Adipocyte (in vitro differentiated cells): ENCODE measurements around the gene L3MBTL4.

ENCODE experiments used
- DNase-seq: peaks from one replicate; pipeline ENCODE4 v3.0.0-alpha.2; 2015; ENCODE audit warnings: low read depth
- H3K27me3 ChIP-seq: replicated peaks from 2 replicates; pipeline ENCODE4 v1.7.0; 2013; ENCODE audit warnings: mild to moderate bottlenecking, low read length, moderate library complexity; ENCODE audit not compliant: control insufficient read depth, insufficient read depth
- H3K36me3 ChIP-seq: 2 replicates; pipeline ENCODE4 v1.7.0; 2013; ENCODE audit warnings: low read length, mild to moderate bottlenecking, moderate library complexity; ENCODE audit not compliant: control insufficient read depth, insufficient read depth, severe bottlenecking
- H3K4me1 ChIP-seq: 2 replicates; pipeline ENCODE4 v1.7.0; 2013; ENCODE audit warnings: mild to moderate bottlenecking, low read length, moderate library complexity; ENCODE audit not compliant: control insufficient read depth, insufficient read depth
- H3K4me3 ChIP-seq: 2 replicates; pipeline ENCODE4 v1.7.0; 2013; ENCODE audit warnings: mild to moderate bottlenecking, low read length, moderate library complexity
- H3K9ac ChIP-seq: 2 replicates; pipeline ENCODE4 v1.7.0; 2013; ENCODE audit warnings: mild to moderate bottlenecking, low read length, moderate library complexity
- H3K9me3 ChIP-seq: 2 replicates; pipeline ENCODE4 v1.7.0; 2013; ENCODE audit warnings: mild to moderate bottlenecking, low read length, moderate library complexity; ENCODE audit not compliant: control insufficient read depth

The L3MBTL4 gene

GRCh38 chr18:6327895-6328620 is 86.7 kb downstream of the L3MBTL4 start:
- no peak for DNase-seq
- Histone ChIP-seq H3K9me3 (peaks cover 11% of the 10 kb centered on the region), H3K4me3 (no peak overlapping the region), H3K27me3 (no peaks in the 10 kb centered on the region), H3K36me3 (no peaks in the 10 kb centered on the region), H3K4me1 (peaks cover 11% of the 10 kb centered on the region), H3K9ac (no peak overlapping the region)

- Histone ChIP-seq H3K9ac (no peak overlapping the region), H3K4me3 (no peak overlapping the region), H3K27me3 (no peaks in the 10 kb centered on the region), H3K9me3 (peaks cover 13% of the 10 kb centered on the region), H3K4me1 (peaks cover 11% of the 10 kb centered on the region), H3K36me3 (no peaks in the 10 kb centered on the region)
- DNase-seq: no peak
Observed at GRCh38 chr18:6327485-6327884, 87.2 kb downstream of the L3MBTL4 start.

- H3K27me3 ChIP-seq: no peaks in the 10 kb centered on the region
- H3K4me3 ChIP-seq: no peak overlapping the region
- H3K36me3 ChIP-seq: no peaks in the 10 kb centered on the region
- H3K9ac ChIP-seq: no peak overlapping the region
- no peak for DNase-seq
- H3K9me3 ChIP-seq: peaks cover 13% of the 10 kb centered on the region
- H3K4me1 ChIP-seq: peaks cover 11% of the 10 kb centered on the region
Observed at GRCh38 chr18:6326566-6326965, 88.1 kb downstream of the L3MBTL4 start.

GRCh38 chr18:6323319-6323889 is 91.3 kb downstream of the L3MBTL4 start:
- Histone ChIP-seq H3K27me3 (no peaks in the 10 kb centered on the region), H3K9ac (no peak overlapping the region), H3K36me3 (no peaks in the 10 kb centered on the region), H3K4me3 (no peak overlapping the region), H3K9me3 (peaks cover 13% of the 10 kb centered on the region), H3K4me1 (peaks cover 5% of the 10 kb centered on the region)
- DNase-seq: no peak

GRCh38 chr18:6315517-6316331 is 99.0 kb downstream of the L3MBTL4 start:
- Histone ChIP-seq H3K27me3 (no peaks in the 10 kb centered on the region), H3K36me3 (no peaks in the 10 kb centered on the region), H3K4me3 (no peak overlapping the region), H3K4me1 (peaks cover 6% of the 10 kb centered on the region), H3K9me3 (peaks cover 3% of the 10 kb centered on the region), H3K9ac (no peak overlapping the region)
- no peak for DNase-seq

GRCh38 chr18:6313415-6313814 is 101.3 kb downstream of the L3MBTL4 start:
- peaks cover 3% of the 10 kb centered on the region for H3K9me3 ChIP-seq
- DNase-seq: no peak
- no peaks in the 10 kb centered on the region for H3K36me3 ChIP-seq
- H3K9ac ChIP-seq: no peak overlapping the region
- H3K4me1 ChIP-seq: peaks cover 6% of the 10 kb centered on the region
- H3K27me3 ChIP-seq: no peaks in the 10 kb centered on the region
- no peak overlapping the region for H3K4me3 ChIP-seq

GRCh38 chr18:6311456-6312215 is 103.1 kb downstream of the L3MBTL4 start:
- Histone ChIP-seq H3K36me3 (no peaks in the 10 kb centered on the region), H3K9ac (no peak overlapping the region), H3K4me1 (peaks cover 6% of the 10 kb centered on the region), H3K27me3 (no peaks in the 10 kb centered on the region), H3K4me3 (no peak overlapping the region), H3K9me3 (no peaks in the 10 kb centered on the region)
- no peak for DNase-seq

GRCh38 chr18:6310714-6311113 is 104.0 kb downstream of the L3MBTL4 start:
- H3K27me3 ChIP-seq: no peaks in the 10 kb centered on the region
- H3K36me3 ChIP-seq: no peaks in the 10 kb centered on the region
- no peak overlapping the region for H3K9ac ChIP-seq
- no peak for DNase-seq
- peaks cover 6% of the 10 kb centered on the region for H3K4me1 ChIP-seq
- no peaks in the 10 kb centered on the region for H3K9me3 ChIP-seq
- no peak overlapping the region for H3K4me3 ChIP-seq

- no peak overlapping the region for H3K9ac ChIP-seq
- no peak overlapping the region for H3K4me3 ChIP-seq
- no peaks in the 10 kb centered on the region for H3K36me3 ChIP-seq
- DNase-seq: no peak
- no peaks in the 10 kb centered on the region for H3K4me1 ChIP-seq
- no peaks in the 10 kb centered on the region for H3K9me3 ChIP-seq
- no peaks in the 10 kb centered on the region for H3K27me3 ChIP-seq
Observed at GRCh38 chr18:6297875-6298274, 116.8 kb downstream of the L3MBTL4 start.

GRCh38 chr18:6294148-6294784 is 120.4 kb downstream of the L3MBTL4 start:
- Histone ChIP-seq H3K9ac (no peak overlapping the region), H3K36me3 (no peaks in the 10 kb centered on the region), H3K4me3 (no peak overlapping the region), H3K9me3 (no peaks in the 10 kb centered on the region), H3K4me1 (no peaks in the 10 kb centered on the region), H3K27me3 (no peaks in the 10 kb centered on the region)
- DNase-seq: no peak
